K562 (cell line): ENCODE data around the gene SDR39U1. TPM values are rescaled to one million over a fixed set of nuclear protein-coding genes. Genes with fewer than 3 reads are reported as not detected.

ENCODE experiments used
- BRD4 ChIP-seq: fragments of 200-600 bp; sonication (generic); IDR thresholded peaks from 2 replicates; pipeline ENCODE4 v1.6.1; 2017; ENCODE audit warnings: inconsistent platforms
- CHCHD3 ChIP-seq: fragments of 250-450 bp; sonication (Bioruptor Pico); IDR thresholded peaks from 2 replicates; pipeline ENCODE4 v2.1.2; 2022; ENCODE audit warnings: mild to moderate bottlenecking
- CREBBP ChIP-seq: IDR thresholded peaks from one replicate; pipeline ENCODE4 v1.6.1; 2012; ENCODE audit warnings: low read depth, mild to moderate bottlenecking, control low read depth, inconsistent platforms, low read length
- EHMT2 ChIP-seq: fragments of 450-650 bp; IDR thresholded peaks from 2 replicates; pipeline ENCODE4 v1.6.1; 2018; ENCODE audit warnings: antibody characterized with exemption
- GTF2F1 ChIP-seq: IDR thresholded peaks from 2 replicates; pipeline ENCODE4 v1.6.1; 2011; ENCODE audit warnings: low read depth, low read length, improper control_type of control experiment
- HMGXB4 ChIP-seq: sonication (generic); formaldehyde crosslinking; IDR thresholded peaks from 2 replicates; pipeline ENCODE4 v1.8.1; 2023; ENCODE audit warnings: mild to moderate bottlenecking, missing genetic modification reagents
- KDM4B ChIP-seq, 2 experiments: fragments of 450-650 bp in 1 of 2; sonication (generic) in 1 of 2; IDR thresholded peaks; 2 replicates each; pipeline ENCODE4 v1.6.1; 2016 to 2017; ENCODE audit warnings: borderline replicate concordance in 2 of 2, antibody characterized with exemption in 1 of 2, low read depth in 1 of 2, mild to moderate bottlenecking in 1 of 2
- LEF1 ChIP-seq: fragments of 450-650 bp; IDR thresholded peaks from 2 replicates; pipeline ENCODE4 v1.6.1; 2016; ENCODE audit warnings: mild to moderate bottlenecking
- MAZ ChIP-seq, 2 experiments: fragments of 450-650 bp in 1 of 2; sonication (generic) in 1 of 2; formaldehyde crosslinking; IDR thresholded peaks in 1 of 2; conservative IDR thresholded peaks in 1 of 2; 2 replicates each; pipeline versions ENCODE4 v1.4.0 to v1.5.0; 2020; ENCODE audit warnings: mild to moderate bottlenecking in 1 of 2, missing genetic modification reagents in 1 of 2
- NCOR1 ChIP-seq: fragments of 450-650 bp; IDR thresholded peaks from 2 replicates; pipeline ENCODE4 v1.6.1; 2016; ENCODE audit warnings: mild to moderate bottlenecking, moderate library complexity
- PHF21A ChIP-seq: fragments of 450-650 bp; IDR thresholded peaks from 2 replicates; pipeline ENCODE4 v1.6.1; 2017; ENCODE audit warnings: low read depth, borderline replicate concordance
- POLR2B ChIP-seq: fragments of 450-650 bp; IDR thresholded peaks from 2 replicates; pipeline ENCODE4 v1.6.1; 2018; ENCODE audit warnings: low read depth; ENCODE audit not compliant: partially characterized antibody
- RNF219 ChIP-seq: fragments of 250-450 bp; sonication (Bioruptor Pico); IDR thresholded peaks from 2 replicates; pipeline ENCODE4 v1.5.0; 2022; ENCODE audit warnings: mild to moderate bottlenecking
- SMAD4 ChIP-seq: fragments of 250-450 bp; sonication (Bioruptor Pico); conservative IDR thresholded peaks from 2 replicates; pipeline ENCODE4 v1.8.0; 2021; ENCODE audit warnings: inconsistent platforms, mild to moderate bottlenecking, moderate library complexity
- SP1 ChIP-seq: sonication (generic); formaldehyde crosslinking; IDR thresholded peaks from 2 replicates; pipeline ENCODE4 v1.8.1; 2022; ENCODE audit warnings: mild to moderate bottlenecking, missing genetic modification reagents
- SRSF7 ChIP-seq: fragments of 200-400 bp; formaldehyde crosslinking; optimal IDR thresholded peaks from 2 replicates; pipeline ENCODE3; 2017; ENCODE audit warnings: mild to moderate bottlenecking, low read depth, low read length
- TCF3 ChIP-seq: sonication (generic); formaldehyde crosslinking; IDR thresholded peaks from 2 replicates; pipeline ENCODE4 v1.4.0; 2020; ENCODE audit warnings: mild to moderate bottlenecking, missing genetic modification reagents
- TEAD2 ChIP-seq: fragments of 450-650 bp; IDR thresholded peaks from 2 replicates; pipeline ENCODE4 v1.6.1; 2016; ENCODE audit warnings: missing genetic modification characterization, control low read depth, missing compliant biosample characterization
- THRA ChIP-seq: fragments of 450-650 bp; IDR thresholded peaks from 2 replicates; pipeline ENCODE4 v1.6.1; 2017; ENCODE audit warnings: mild to moderate bottlenecking, moderate library complexity
- VEZF1 ChIP-seq: fragments of 200-800 bp; sonication (Bioruptor generic); IDR thresholded peaks from 2 replicates; pipeline ENCODE4 v1.6.1; 2017; ENCODE audit warnings: missing genetic modification characterization, missing compliant biosample characterization
- ZFX ChIP-seq: sonication (generic); formaldehyde crosslinking; IDR thresholded peaks from 2 replicates; pipeline ENCODE4 v1.8.0; 2022; ENCODE audit warnings: mild to moderate bottlenecking, missing genetic modification reagents, moderate library complexity
- ZNF124 ChIP-seq: sonication (generic); formaldehyde crosslinking; IDR thresholded peaks from 2 replicates; pipeline ENCODE4 v1.8.1; 2022; ENCODE audit warnings: missing genetic modification reagents
- ZNF354B ChIP-seq: fragments of 250-450 bp; sonication (Bioruptor Pico); IDR thresholded peaks from 2 replicates; pipeline ENCODE4 v1.4.0; 2020
- ZNF561 ChIP-seq: fragments of 450-650 bp; formaldehyde crosslinking; conservative IDR thresholded peaks from 2 replicates; pipeline ENCODE4 v1.4.0; 2020; ENCODE audit warnings: mild to moderate bottlenecking, moderate library complexity
- ZNF644 ChIP-seq: fragments of 200-800 bp; sonication (Bioruptor generic); IDR thresholded peaks from 2 replicates; pipeline ENCODE4 v1.6.1; 2016; ENCODE audit warnings: low read depth, missing genetic modification characterization, missing compliant biosample characterization
- polyA plus RNA-seq, 8 experiments: library from polyadenylated mRNA; depleted of rRNA in 4 of 8; stranded (reverse) in 5 of 8; unstranded in 3 of 8; fragments of >200 nt; fragmentation: Nextera tagmentation in 2 of 8; fragmentation: Illumina TruSeq in 1 of 8; extraction: Ambion mirVana in 2 of 8; extraction: Trizol in 1 of 8; gene quantifications; 2 replicates each; pipeline versions ENCODE4 v1.2.1 to v1.2.3, GENCODE V29; 2011 to 2014; ENCODE audit warnings: inconsistent platforms in 1 of 8, missing spikeins in 1 of 8
- total RNA-seq, 7 experiments: library from RNA; depleted of rRNA in 6 of 7; stranded (reverse); fragments of >200 nt in 6 of 7; fragmentation: Illumina TruSeq in 2 of 7; extraction: Trizol in 2 of 7; gene quantifications; 2 replicates each; pipeline versions ENCODE4 v1.2.1 to v1.2.3, GENCODE V29; 2011 to 2021; ENCODE audit warnings: low replicate concordance in 1 of 7

Gene SDR39U1
- total and polyA plus RNA-seq, 9 of the 15 experiments (the other 6 are each of a cell fraction or from before 2014, with no cell fraction given), result 10.4 to 56.1 (median 19.8) TPM

GRCh38 chr14:24425704-24426103, 16.9 kb downstream of the SDR39U1 start (continued):
- no peak for TF ChIP-seq THRA
- TF ChIP-seq LEF1, result no peak; the same call in 1 of the 2 replicates
- TF ChIP-seq SMAD4 (CRISPR knock-in tag), result no peak
- TF ChIP-seq SP1 (CRISPR knock-in tag), result no peak
- TF ChIP-seq CREBBP, result no peak
- TF ChIP-seq HMGXB4 (CRISPR knock-in tag), result no peak
- TF ChIP-seq ZNF354B (CRISPR knock-in tag), result no peak
- TF ChIP-seq VEZF1 (CRISPR knock-in tag), result peak; percentile 38; the same call in 1 of the 2 replicates
- TF ChIP-seq CHCHD3, result no peak
- TF ChIP-seq TEAD2, result no peak
- no peak for TF ChIP-seq BRD4
- peak; percentile 20; the same call in 1 of the 2 replicates for TF ChIP-seq TCF3 (CRISPR knock-in tag)
- no peak for TF ChIP-seq PHF21A
- no peak for TF ChIP-seq ZFX (CRISPR knock-in tag)
- 0 out of 2 replicates have a peak, but pooled peaks have one; percentile 43 for TF ChIP-seq GTF2F1
- no peak for TF ChIP-seq ZNF124 (CRISPR knock-in tag)
- TF ChIP-seq ZNF561 (CRISPR knock-in tag), result no peak
- TF ChIP-seq EHMT2, result no peak
- TF ChIP-seq MAZ (CRISPR knock-in tag; conservative IDR thresholded peaks at IDR 0.05 in 1 of 2, IDR thresholded peaks at IDR 0.05 in 1 of 2), result no peak
- TF ChIP-seq KDM4B (IDR thresholded peaks at IDR 0.05; ENCODE audit: borderline replicate concordance in 2 of 2, low read depth in 1 of 2), result no peak
- peak; percentile 27; the same call in 1 of the 2 replicates for TF ChIP-seq NCOR1
- TF ChIP-seq SRSF7, result no peak
- no peak for TF ChIP-seq RNF219 (CRISPR knock-in tag)
- no peak for TF ChIP-seq ZNF644 (tag)
- no peak for TF ChIP-seq POLR2B
